ENCODE results near the gene SPRED2. TPM values are rescaled to one million over a fixed set of nuclear protein-coding genes. Genes with fewer than 3 reads are reported as not detected.

SPRED2 gene
- total and polyA plus RNA-seq, 2 of the 8 experiments (the other 6 are each of a cell fraction or from before 2014, with no cell fraction given), result 15.3 to 22.5 TPM

DNA sequence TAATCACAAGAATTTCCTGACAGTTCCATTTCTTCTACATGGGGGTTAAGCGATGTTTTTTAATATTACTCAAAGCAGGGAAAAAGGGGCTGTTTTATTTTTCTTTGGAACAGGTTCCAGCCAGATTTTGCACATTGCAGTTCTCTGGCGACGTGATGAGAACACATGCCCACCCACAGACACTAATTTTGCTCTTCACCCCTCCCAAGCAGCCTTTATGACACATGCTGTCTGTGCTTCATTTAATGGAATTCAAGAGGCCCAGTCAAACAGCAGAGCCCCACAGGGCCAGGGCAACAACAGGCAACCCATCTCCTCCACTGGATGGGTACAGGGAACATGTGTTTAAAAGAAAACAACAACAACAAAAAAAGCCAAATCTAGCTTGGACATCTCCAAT lies 70.8 kb downstream of the SPRED2 start:
- Histone ChIP-seq H3K4me3 (ENCODE audit: extremely low read depth in 1 of 4, insufficient read depth in 2 of 4, low read depth in 3 of 4, low read length in 4 of 4) (no peak overlapping the region), H2BK120ac (replicated peaks; ENCODE audit: low read depth, low read length) (no peak overlapping the region), H3K79me2 (ENCODE audit: control insufficient read depth in 1 of 2, insufficient read depth in 2 of 2, low read length in 2 of 2) (peaks cover 0 to 2% of the 10 kb centered on the region in 2 experiments; a peak in 1 of 4 replicates), H4K20me1 (replicated peaks in 1 of 2; ENCODE audit: control insufficient read depth in 1 of 2, insufficient read depth in 2 of 2, low read length in 2 of 2) (peaks cover 3 to 11% of the 10 kb centered on the region in 2 experiments), H3K14ac (ENCODE audit: insufficient read length) (no peak overlapping the region), H4K8ac (ENCODE audit: extremely low read depth, insufficient read depth, low read length) (no peak overlapping the region), H2AFZ (ENCODE audit: low read length) (no peak overlapping the region), H2BK15ac (ENCODE audit: low read length) (no peak overlapping the region), H3K36me3 (ENCODE audit: control insufficient read depth in 2 of 4, insufficient read depth in 4 of 4, low read length in 3 of 4) (no peaks in the 10 kb centered on the region), H2BK12ac (ENCODE audit: low read depth, low read length) (no peak overlapping the region), H3K4me2 (ENCODE audit: insufficient read depth in 1 of 2, low read depth in 2 of 2, low read length in 2 of 2) (no peak overlapping the region), H3K79me1 (ENCODE audit: low read depth, low read length) (0 out of 2 replicates have a peak, but pooled peaks cover 2% of the 10 kb centered on the region), H2BK20ac (ENCODE audit: low read length) (no peak overlapping the region), H3K18ac (ENCODE audit: extremely low read depth, low read length) (no peak overlapping the region), H4K5ac (ENCODE audit: insufficient read length, low read depth, low read length) (no peak overlapping the region), H3K4ac (replicated peaks; ENCODE audit: insufficient read length, low read depth, low read length) (no peak overlapping the region), H2BK5ac (ENCODE audit: low read depth, low read length) (no peak overlapping the region), H3K4me1 (replicated peaks in 1 of 4; ENCODE audit: control insufficient read depth in 3 of 4, insufficient read depth in 4 of 4, low read length in 3 of 4) (peaks cover 0 to 7% (median 0%) of the 10 kb centered on the region in 4 experiments; a peak in 2 of 7 replicates), H4K91ac (replicated peaks; ENCODE audit: insufficient read length, low read length) (no peak overlapping the region), H3K56ac (replicated peaks; ENCODE audit: insufficient read length, low read depth, low read length) (no peak overlapping the region), H3K23ac (ENCODE audit: insufficient read length) (no peak overlapping the region), H2AK5ac (ENCODE audit: low read depth, low read length) (no peak overlapping the region), H3K9ac (replicated peaks in 1 of 4; ENCODE audit: extremely low read depth in 1 of 4, low read depth in 3 of 4, low read length in 3 of 4) (no peak overlapping the region), H3K23me2 (ENCODE audit: low read depth, low read length) (no peaks in the 10 kb centered on the region), H3K27ac (ENCODE audit: low read depth, low read length) (no peak overlapping the region), H3K27me3 (replicated peaks in 1 of 4; ENCODE audit: control insufficient read depth in 3 of 4, extremely low read depth in 1 of 4, insufficient read depth in 3 of 4, low read length in 3 of 4) (no peaks in the 10 kb centered on the region), H3K9me3 (ENCODE audit: insufficient read depth in 2 of 2, low read depth in 1 of 2, low read length in 1 of 2) (no peaks in the 10 kb centered on the region)
- DNase-seq (ENCODE audit: low read depth in 1 of 2, low spot score in 2 of 2) (no peak), FAIRE-seq (no peak)
- 86% methylated on average over 3 of the region's 3 CpGs; no CpG with 5 or more reads in 1 of the 2 experiments for WGBS, 2 experiments (ENCODE audit: extremely low coverage in 1 of 2, insufficient coverage in 1 of 2, insufficient read length in 1 of 2, insufficient replicate concordance in 2 of 2, low coverage in 1 of 2, low lambda C conversion rate in 2 of 2, missing lambda C conversion rate in 1 of 2)
- ChIA-PET CTCF (ENCODE audit: partially characterized antibody) (interaction anchor here (2.7 kb wide), 1 partner anchor 9 kb away, joined by 19 read pairs; no protein-coding TSS in a partner anchor), POLR2A (ENCODE audit: partially characterized antibody) (no interaction called here)
- TF ChIP-seq ASH2L (IDR thresholded peaks at IDR 0.05; ENCODE audit: low read length) (no peak), FOSL1 (IDR thresholded peaks at IDR 0.05; ENCODE audit: insufficient read depth, low read depth, low read length) (no peak), RXRA (IDR thresholded peaks at IDR 0.05; ENCODE audit: insufficient read depth, low read depth, low read length) (no peak), EZH2 (IDR thresholded peaks at IDR 0.05; ENCODE audit: low read depth, low read length, severe bottlenecking) (no peak), SAP30 (IDR thresholded peaks at IDR 0.05; ENCODE audit: insufficient read depth, insufficient replicate concordance, low read length) (no peak), JUN (IDR thresholded peaks at IDR 0.05; ENCODE audit: low read depth, low read length) (no peak), BRCA1 (IDR thresholded peaks at IDR 0.05; ENCODE audit: low read depth, low read length) (no peak), CBX8 (IDR thresholded peaks at IDR 0.05; ENCODE audit: borderline replicate concordance, low read depth, low read length) (no peak), MAFK (IDR thresholded peaks at IDR 0.05; ENCODE audit: low read depth, low read length) (no peak), SP4 (IDR thresholded peaks at IDR 0.05; ENCODE audit: low read length) (no peak), KDM4A (IDR thresholded peaks at IDR 0.05; ENCODE audit: low read depth, low read length, severe bottlenecking) (no peak)
- TF ChIP-seq, protein P1, sequence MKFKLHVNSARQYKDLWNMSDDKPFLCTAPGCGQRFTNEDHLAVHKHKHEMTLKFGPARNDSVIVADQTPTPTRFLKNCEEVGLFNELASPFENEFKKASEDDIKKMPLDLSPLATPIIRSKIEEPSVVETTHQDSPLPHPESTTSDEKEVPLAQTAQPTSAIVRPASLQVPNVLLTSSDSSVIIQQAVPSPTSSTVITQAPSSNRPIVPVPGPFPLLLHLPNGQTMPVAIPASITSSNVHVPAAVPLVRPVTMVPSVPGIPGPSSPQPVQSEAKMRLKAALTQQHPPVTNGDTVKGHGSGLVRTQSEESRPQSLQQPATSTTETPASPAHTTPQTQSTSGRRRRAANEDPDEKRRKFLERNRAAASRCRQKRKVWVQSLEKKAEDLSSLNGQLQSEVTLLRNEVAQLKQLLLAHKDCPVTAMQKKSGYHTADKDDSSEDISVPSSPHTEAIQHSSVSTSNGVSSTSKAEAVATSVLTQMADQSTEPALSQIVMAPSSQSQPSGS (IDR thresholded peaks at IDR 0.05; ENCODE audit: low read length), result no peak

Data from H1 (cell line).